ENCODE measurements around the gene CMYA5.

CMYA5 gene

DNA sequence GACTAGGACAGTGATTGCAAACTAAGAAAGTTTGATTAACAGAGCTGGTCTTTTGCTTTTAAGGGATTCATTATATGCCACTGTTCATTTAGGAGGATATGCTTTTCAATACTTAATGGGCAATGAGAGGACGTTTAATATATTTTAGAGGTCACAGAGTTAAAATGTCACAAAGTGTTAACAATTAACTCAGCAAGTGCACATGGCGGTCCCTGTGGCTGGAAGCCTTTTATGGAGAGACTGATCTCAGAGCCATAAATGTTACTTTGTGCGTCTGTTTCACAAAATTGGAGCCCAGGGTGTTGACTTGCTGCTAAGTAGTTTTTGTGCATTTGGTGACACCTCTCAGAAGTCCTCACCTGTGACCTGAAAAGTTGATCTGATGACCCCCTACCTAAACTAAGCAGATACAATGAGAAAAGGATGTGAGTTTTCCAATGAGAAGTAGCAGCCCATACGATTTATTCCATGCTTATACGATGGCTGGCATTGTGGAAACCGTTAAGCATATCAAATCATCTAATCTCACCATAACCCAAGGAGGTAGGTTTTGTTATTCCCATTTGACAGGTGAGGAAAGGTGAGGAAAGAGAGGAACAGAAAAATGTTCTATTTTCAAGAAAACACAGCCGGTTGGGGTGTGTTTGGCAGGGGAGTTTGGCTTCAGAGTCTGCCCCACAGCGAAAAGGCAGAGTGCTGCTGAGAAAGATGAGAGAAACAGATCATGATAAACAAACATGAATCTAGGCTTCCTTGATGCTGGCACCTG lies 64.4 kb downstream of the CMYA5 start:
- Histone ChIP-seq H3K27ac (ENCODE audit: low read length) (no peak overlapping the region), H4K20me1 (ENCODE audit: insufficient read depth, low read length) (no peaks in the 10 kb centered on the region), H3K4me1 (ENCODE audit: low read length) (no peaks in the 10 kb centered on the region), H2AFZ (ENCODE audit: low read length) (no peak overlapping the region), H3K9me3 (replicated peaks; ENCODE audit: insufficient read depth, low read length) (no peaks in the 10 kb centered on the region), H3K79me2 (ENCODE audit: low read length) (no peaks in the 10 kb centered on the region), H3K4me3 (ENCODE audit: low read length) (no peak overlapping the region), H3F3A (ENCODE audit: insufficient read depth, low read length) (no peaks in the 10 kb centered on the region), H3K27me3 (replicated peaks; ENCODE audit: insufficient read depth, low read length) (no peaks in the 10 kb centered on the region), H3K4me2 (ENCODE audit: low read depth, low read length) (no peak overlapping the region), H3K36me3 (replicated peaks; ENCODE audit: insufficient read depth, low read length) (no peaks in the 10 kb centered on the region), H3K9ac (ENCODE audit: low read length) (no peak overlapping the region), H3K9me2 (replicated peaks; ENCODE audit: insufficient read depth, low read length) (no peaks in the 10 kb centered on the region)
- no peak for DNase-seq
- TF ChIP-seq CTCF (IDR thresholded peaks at IDR 0.05; ENCODE audit: low read length) (no peak), EZH2phosphoT487 (IDR thresholded peaks at IDR 0.05; ENCODE audit: low read length) (no peak), EZH2 (optimal IDR thresholded peaks at IDR 0.05; ENCODE audit: low read depth, low read length) (no peak)

- H2AFZ ChIP-seq (ENCODE audit: low read length) = no peak overlapping the region
- no peak for DNase-seq
- H3K9me3 ChIP-seq (replicated peaks; ENCODE audit: insufficient read depth, low read length) = no peaks in the 10 kb centered on the region
Observed at GRCh38 chr5:79754865-79755555, 65.4 kb downstream of the CMYA5 start.

DNA sequence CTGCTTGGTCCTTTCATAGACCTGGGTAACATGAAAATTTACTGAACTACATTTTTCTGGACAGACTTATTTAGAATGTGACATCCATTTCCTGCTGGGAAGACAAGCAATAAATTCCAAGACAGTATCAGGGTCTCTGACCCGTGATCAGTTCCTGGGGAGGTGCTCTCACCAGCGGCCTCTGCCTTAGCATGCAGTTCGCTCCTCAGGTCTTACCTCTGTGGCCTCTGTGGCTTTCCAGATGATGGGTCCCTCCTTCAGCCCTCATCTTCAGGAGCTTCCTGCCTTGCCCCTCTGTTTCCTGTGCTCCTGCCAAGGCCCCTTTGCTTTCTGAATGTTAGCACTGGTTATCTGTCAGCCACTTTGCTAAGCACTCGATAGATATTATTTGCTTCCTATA lies 66.4 kb downstream of the CMYA5 start:
- Histone ChIP-seq H3K9me2 (replicated peaks; ENCODE audit: insufficient read depth, low read length) (no peaks in the 10 kb centered on the region), H3K79me2 (ENCODE audit: low read length) (no peaks in the 10 kb centered on the region), H2AFZ (ENCODE audit: low read length) (no peak overlapping the region), H4K20me1 (ENCODE audit: insufficient read depth, low read length) (no peaks in the 10 kb centered on the region), H3K36me3 (replicated peaks; ENCODE audit: insufficient read depth, low read length) (no peaks in the 10 kb centered on the region), H3K27me3 (replicated peaks; ENCODE audit: insufficient read depth, low read length) (no peaks in the 10 kb centered on the region), H3K9ac (ENCODE audit: low read length) (no peak overlapping the region), H3F3A (ENCODE audit: insufficient read depth, low read length) (no peaks in the 10 kb centered on the region), H3K4me1 (ENCODE audit: low read length) (no peaks in the 10 kb centered on the region), H3K27ac (ENCODE audit: low read length) (no peak overlapping the region), H3K9me3 (replicated peaks; ENCODE audit: insufficient read depth, low read length) (no peaks in the 10 kb centered on the region), H3K4me2 (ENCODE audit: low read depth, low read length) (no peak overlapping the region), H3K4me3 (ENCODE audit: low read length) (no peak overlapping the region)
- TF ChIP-seq CTCF (IDR thresholded peaks at IDR 0.05; ENCODE audit: low read length) (no peak), EZH2 (optimal IDR thresholded peaks at IDR 0.05; ENCODE audit: low read depth, low read length) (no peak), EZH2phosphoT487 (IDR thresholded peaks at IDR 0.05; ENCODE audit: low read length) (no peak)
- DNase-seq = no peak

More at GRCh38 chr5:79754865-79755555, 65.4 kb downstream of the CMYA5 start:
- Histone ChIP-seq H3K9ac (ENCODE audit: low read length) (no peak overlapping the region), H3K36me3 (replicated peaks; ENCODE audit: insufficient read depth, low read length) (no peaks in the 10 kb centered on the region), H3K9me2 (replicated peaks; ENCODE audit: insufficient read depth, low read length) (no peaks in the 10 kb centered on the region), H3K4me3 (ENCODE audit: low read length) (no peak overlapping the region), H3K27me3 (replicated peaks; ENCODE audit: insufficient read depth, low read length) (no peaks in the 10 kb centered on the region), H4K20me1 (ENCODE audit: insufficient read depth, low read length) (no peaks in the 10 kb centered on the region), H3K27ac (ENCODE audit: low read length) (no peak overlapping the region), H3K4me2 (ENCODE audit: low read depth, low read length) (no peak overlapping the region), H3K4me1 (ENCODE audit: low read length) (no peaks in the 10 kb centered on the region), H3F3A (ENCODE audit: insufficient read depth, low read length) (no peaks in the 10 kb centered on the region), H3K79me2 (ENCODE audit: low read length) (no peaks in the 10 kb centered on the region)
- TF ChIP-seq CTCF (IDR thresholded peaks at IDR 0.05; ENCODE audit: low read length) (no peak), EZH2 (optimal IDR thresholded peaks at IDR 0.05; ENCODE audit: low read depth, low read length) (no peak), EZH2phosphoT487 (IDR thresholded peaks at IDR 0.05; ENCODE audit: low read length) (no peak)

Data from MM.1S (cell line).